ENCODE measurements around the gene PPM1D. TPM values are rescaled to one million over a fixed set of nuclear protein-coding genes. Genes with fewer than 3 reads are reported as not detected.

The PPM1D gene
- total RNA-seq, 1 donor: 15.6 TPM

- TF ChIP-seq, protein P1, sequence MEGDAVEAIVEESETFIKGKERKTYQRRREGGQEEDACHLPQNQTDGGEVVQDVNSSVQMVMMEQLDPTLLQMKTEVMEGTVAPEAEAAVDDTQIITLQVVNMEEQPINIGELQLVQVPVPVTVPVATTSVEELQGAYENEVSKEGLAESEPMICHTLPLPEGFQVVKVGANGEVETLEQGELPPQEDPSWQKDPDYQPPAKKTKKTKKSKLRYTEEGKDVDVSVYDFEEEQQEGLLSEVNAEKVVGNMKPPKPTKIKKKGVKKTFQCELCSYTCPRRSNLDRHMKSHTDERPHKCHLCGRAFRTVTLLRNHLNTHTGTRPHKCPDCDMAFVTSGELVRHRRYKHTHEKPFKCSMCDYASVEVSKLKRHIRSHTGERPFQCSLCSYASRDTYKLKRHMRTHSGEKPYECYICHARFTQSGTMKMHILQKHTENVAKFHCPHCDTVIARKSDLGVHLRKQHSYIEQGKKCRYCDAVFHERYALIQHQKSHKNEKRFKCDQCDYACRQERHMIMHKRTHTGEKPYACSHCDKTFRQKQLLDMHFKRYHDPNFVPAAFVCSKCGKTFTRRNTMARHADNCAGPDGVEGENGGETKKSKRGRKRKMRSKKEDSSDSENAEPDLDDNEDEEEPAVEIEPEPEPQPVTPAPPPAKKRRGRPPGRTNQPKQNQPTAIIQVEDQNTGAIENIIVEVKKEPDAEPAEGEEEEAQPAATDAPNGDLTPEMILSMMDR (IDR thresholded peaks at IDR 0.05; ENCODE audit: extremely low read depth, low read depth, low read length): no peak
- Histone ChIP-seq H3K79me2 (ENCODE audit: insufficient read depth, low read length) (peaks cover 96% of the 10 kb centered on the region), H4K20me1 (ENCODE audit: insufficient read depth, low read length) (peaks cover 36% of the 10 kb centered on the region)
These were observed 15.1 kb downstream of the PPM1D start for GRCh38 chr17:60615108-60615507.

GRCh38 chr17:60615840-60616239 is 15.8 kb downstream of the PPM1D start:
- Histone ChIP-seq H3K27ac (ENCODE audit: low read depth, low read length) (no peak overlapping the region), H3K4me1 (ENCODE audit: insufficient read depth, low read length) (peaks cover 12% of the 10 kb centered on the region), H3K9me3 (ENCODE audit: low read depth, low read length) (no peaks in the 10 kb centered on the region), H3K27me3 (ENCODE audit: insufficient read depth, low read length) (no peaks in the 10 kb centered on the region), H4K20me1 (ENCODE audit: insufficient read depth, low read length) (peaks cover 31% of the 10 kb centered on the region), H3K79me2 (ENCODE audit: insufficient read depth, low read length) (peaks cover 96% of the 10 kb centered on the region), H3K4me3 (ENCODE audit: insufficient read depth, low read length) (no peak overlapping the region), H3K36me3 (ENCODE audit: insufficient read depth, low read length) (no peaks in the 10 kb centered on the region), H2AFZ (ENCODE audit: low read length) (no peak overlapping the region), H3K4me2 (ENCODE audit: insufficient read depth, low read length) (no peak overlapping the region)
- TF ChIP-seq, protein P1 (IDR thresholded peaks at IDR 0.05; ENCODE audit: extremely low read depth, low read depth, low read length): no peak
- DNase-seq (ENCODE audit: insufficient read length, low spot score, missing footprints): no peak

More at GRCh38 chr17:60615108-60615507, 15.1 kb downstream of the PPM1D start:
- Histone ChIP-seq H2AFZ (ENCODE audit: low read length) (no peak overlapping the region), H3K27me3 (ENCODE audit: insufficient read depth, low read length) (no peaks in the 10 kb centered on the region), H3K4me2 (ENCODE audit: insufficient read depth, low read length) (no peak overlapping the region), H3K36me3 (ENCODE audit: insufficient read depth, low read length) (no peaks in the 10 kb centered on the region), H3K9me3 (ENCODE audit: low read depth, low read length) (no peaks in the 10 kb centered on the region), H3K27ac (ENCODE audit: low read depth, low read length) (no peak overlapping the region), H3K4me3 (ENCODE audit: insufficient read depth, low read length) (no peak overlapping the region), H3K4me1 (ENCODE audit: insufficient read depth, low read length) (peaks cover 14% of the 10 kb centered on the region)
- no peak for DNase-seq (ENCODE audit: insufficient read length, low spot score, missing footprints)

DNA sequence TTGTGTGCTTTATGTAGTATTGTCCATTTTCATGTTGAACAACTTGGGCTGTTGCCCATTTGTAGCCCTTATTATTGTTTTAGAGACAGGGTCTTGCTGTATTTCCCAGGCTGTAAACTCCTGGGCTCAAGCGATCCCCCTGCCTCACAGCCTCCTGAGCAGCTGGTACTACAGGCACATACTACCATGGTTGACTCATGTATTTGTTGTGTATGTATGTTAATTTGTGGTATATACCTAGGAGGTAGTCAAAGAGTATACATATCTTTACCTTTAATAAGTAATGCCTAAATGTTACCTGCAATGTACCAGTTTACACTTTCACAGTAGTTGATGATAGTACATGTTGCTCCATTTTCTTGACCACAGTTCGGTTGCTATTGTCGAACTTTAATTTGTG is 18.1 kb downstream of the PPM1D start:
- Histone ChIP-seq H3K4me3 (ENCODE audit: insufficient read depth, low read length) (no peak overlapping the region), H2AFZ (ENCODE audit: low read length) (no peak overlapping the region), H3K27ac (ENCODE audit: low read depth, low read length) (no peak overlapping the region), H3K79me2 (ENCODE audit: insufficient read depth, low read length) (peaks cover 93% of the 10 kb centered on the region), H3K4me2 (ENCODE audit: insufficient read depth, low read length) (no peak overlapping the region), H3K4me1 (ENCODE audit: insufficient read depth, low read length) (peaks cover 12% of the 10 kb centered on the region), H3K27me3 (ENCODE audit: insufficient read depth, low read length) (no peaks in the 10 kb centered on the region), H3K9me3 (ENCODE audit: low read depth, low read length) (no peaks in the 10 kb centered on the region), H4K20me1 (ENCODE audit: insufficient read depth, low read length) (peaks cover 22% of the 10 kb centered on the region), H3K36me3 (ENCODE audit: insufficient read depth, low read length) (no peaks in the 10 kb centered on the region)
- no peak for DNase-seq (ENCODE audit: insufficient read length, low spot score, missing footprints)
- TF ChIP-seq, protein P1 (IDR thresholded peaks at IDR 0.05; ENCODE audit: extremely low read depth, low read depth, low read length): no peak

- Histone ChIP-seq H3K79me2 (ENCODE audit: insufficient read depth, low read length) (peaks cover 89% of the 10 kb centered on the region), H3K27me3 (ENCODE audit: insufficient read depth, low read length) (no peaks in the 10 kb centered on the region), H3K4me2 (ENCODE audit: insufficient read depth, low read length) (no peak overlapping the region), H3K27ac (ENCODE audit: low read depth, low read length) (peak overlapping the region; percentile 9), H3K36me3 (ENCODE audit: insufficient read depth, low read length) (no peaks in the 10 kb centered on the region), H2AFZ (ENCODE audit: low read length) (no peak overlapping the region), H4K20me1 (ENCODE audit: insufficient read depth, low read length) (peaks cover 20% of the 10 kb centered on the region), H3K9me3 (ENCODE audit: low read depth, low read length) (no peaks in the 10 kb centered on the region), H3K4me3 (ENCODE audit: insufficient read depth, low read length) (no peak overlapping the region), H3K4me1 (ENCODE audit: insufficient read depth, low read length) (peaks cover 12% of the 10 kb centered on the region)
- no peak for DNase-seq (ENCODE audit: insufficient read length, low spot score, missing footprints)
- TF ChIP-seq, protein P1 (IDR thresholded peaks at IDR 0.05; ENCODE audit: extremely low read depth, low read depth, low read length): no peak
These were observed 19.0 kb downstream of the PPM1D start for GRCh38 chr17:60618854-60619526.

Measured in osteoblast (primary cell).